NB4 (cell line): ENCODE data around the gene FARP1.

ENCODE experiments used
- MYC ChIP-seq: IDR thresholded peaks from 2 replicates; pipeline ENCODE4 v1.6.1; 2011; ENCODE audit warnings: low read depth, low read length
- POLR2A ChIP-seq: IDR thresholded peaks from 2 replicates; pipeline ENCODE4 v1.6.1; 2011; ENCODE audit warnings: mild to moderate bottlenecking; ENCODE audit not compliant: insufficient read length; ENCODE audit errors: extremely low read depth
- TF ChIP-seq, protein P1 (sequence below): IDR thresholded peaks from one replicate; pipeline ENCODE4 v1.5.1; 2012; ENCODE audit warnings: low read depth, low read length
- TF ChIP-seq, protein P2 (sequence below): IDR thresholded peaks from 2 replicates; pipeline ENCODE4 v1.6.1; 2011; ENCODE audit warnings: low read depth, low read length

DNA sequence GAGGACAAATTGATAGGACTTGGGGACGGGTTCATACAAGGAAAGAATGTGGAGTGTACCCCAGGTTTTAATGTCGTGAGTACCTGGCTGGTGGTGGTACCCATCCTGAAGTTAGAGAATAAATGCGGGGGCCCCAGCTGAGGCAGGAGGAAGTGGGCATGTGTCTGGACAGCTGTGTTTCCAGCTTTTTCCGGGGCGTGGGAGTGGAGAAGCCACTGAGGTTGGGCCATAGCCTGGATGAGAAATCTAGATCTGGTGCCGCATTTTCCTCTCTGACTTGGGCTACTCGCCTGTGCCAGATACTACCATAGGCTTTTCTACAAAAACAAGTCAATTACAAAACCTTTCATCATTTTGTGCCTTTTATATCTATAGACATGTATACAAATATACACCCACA lies 286.6 kb downstream of the FARP1 start:
- TF ChIP-seq, protein P1, sequence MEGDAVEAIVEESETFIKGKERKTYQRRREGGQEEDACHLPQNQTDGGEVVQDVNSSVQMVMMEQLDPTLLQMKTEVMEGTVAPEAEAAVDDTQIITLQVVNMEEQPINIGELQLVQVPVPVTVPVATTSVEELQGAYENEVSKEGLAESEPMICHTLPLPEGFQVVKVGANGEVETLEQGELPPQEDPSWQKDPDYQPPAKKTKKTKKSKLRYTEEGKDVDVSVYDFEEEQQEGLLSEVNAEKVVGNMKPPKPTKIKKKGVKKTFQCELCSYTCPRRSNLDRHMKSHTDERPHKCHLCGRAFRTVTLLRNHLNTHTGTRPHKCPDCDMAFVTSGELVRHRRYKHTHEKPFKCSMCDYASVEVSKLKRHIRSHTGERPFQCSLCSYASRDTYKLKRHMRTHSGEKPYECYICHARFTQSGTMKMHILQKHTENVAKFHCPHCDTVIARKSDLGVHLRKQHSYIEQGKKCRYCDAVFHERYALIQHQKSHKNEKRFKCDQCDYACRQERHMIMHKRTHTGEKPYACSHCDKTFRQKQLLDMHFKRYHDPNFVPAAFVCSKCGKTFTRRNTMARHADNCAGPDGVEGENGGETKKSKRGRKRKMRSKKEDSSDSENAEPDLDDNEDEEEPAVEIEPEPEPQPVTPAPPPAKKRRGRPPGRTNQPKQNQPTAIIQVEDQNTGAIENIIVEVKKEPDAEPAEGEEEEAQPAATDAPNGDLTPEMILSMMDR = no peak
- TF ChIP-seq POLR2A (no peak), MYC (no peak)
- TF ChIP-seq, protein P2, sequence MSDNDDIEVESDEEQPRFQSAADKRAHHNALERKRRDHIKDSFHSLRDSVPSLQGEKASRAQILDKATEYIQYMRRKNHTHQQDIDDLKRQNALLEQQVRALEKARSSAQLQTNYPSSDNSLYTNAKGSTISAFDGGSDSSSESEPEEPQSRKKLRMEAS = no peak
